H9 (cell line): Measurements from ENCODE around the gene MAGI1. TPM values are rescaled to one million over a fixed set of nuclear protein-coding genes. Genes with fewer than 3 reads are reported as not detected.
"Not testable (repeated sequence)": the region's sequence is repeated elsewhere in the genome, so short reads cannot be mapped to it uniquely, and the experiment has no call there.

Experiments used
- DNase-seq: peaks from one replicate; pipeline ENCODE4 v3.0.0-alpha.2; 2017
- H2AFZ ChIP-seq: one replicate; pipeline ENCODE4 v1.6.1; 2013; ENCODE audit warnings: mild to moderate bottlenecking, low read length, control low read depth, moderate library complexity
- H2AK5ac ChIP-seq: 2 replicates; pipeline ENCODE4 v1.6.1; 2013; ENCODE audit warnings: low read length, control low read depth, mixed read lengths; ENCODE audit not compliant: insufficient read length
- H2BK120ac ChIP-seq: one replicate; pipeline ENCODE4 v1.6.1; 2013; ENCODE audit warnings: low read depth, mild to moderate bottlenecking, low read length, control low read depth, inconsistent platforms; ENCODE audit not compliant: poor library complexity, severe bottlenecking
- H2BK12ac ChIP-seq: 2 replicates; pipeline ENCODE4 v1.6.1; 2013; ENCODE audit warnings: low read length, control low read depth, mixed read lengths, low read depth; ENCODE audit not compliant: insufficient read length
- H2BK15ac ChIP-seq: 2 replicates; pipeline ENCODE4 v1.6.1; 2013; ENCODE audit warnings: low read depth, low read length, control low read depth
- H2BK20ac ChIP-seq: one replicate; pipeline ENCODE4 v1.6.1; 2013; ENCODE audit warnings: low read depth, mild to moderate bottlenecking, low read length, control low read depth, inconsistent platforms; ENCODE audit not compliant: poor library complexity, severe bottlenecking
- H2BK5ac ChIP-seq: 2 replicates; pipeline ENCODE4 v1.6.1; 2013; ENCODE audit warnings: low read length, control low read depth, mixed read lengths; ENCODE audit not compliant: insufficient read length
- H3K14ac ChIP-seq: 2 replicates; pipeline ENCODE4 v1.6.1; 2013; ENCODE audit warnings: low read length, control low read depth; ENCODE audit not compliant: insufficient read depth
- H3K18ac ChIP-seq: 2 replicates; pipeline ENCODE4 v1.6.1; 2013; ENCODE audit warnings: low read depth, mild to moderate bottlenecking, mixed read lengths, low read length, control low read depth; ENCODE audit not compliant: insufficient read length
- H3K23ac ChIP-seq: 2 replicates; pipeline ENCODE4 v1.6.1; 2013; ENCODE audit warnings: low read length, control low read depth, mixed read lengths, low read depth; ENCODE audit not compliant: insufficient read length
- H3K23me2 ChIP-seq: 2 replicates; pipeline ENCODE4 v1.6.1; 2013; ENCODE audit warnings: low read depth, mild to moderate bottlenecking, mixed read lengths, low read length, control low read depth; ENCODE audit not compliant: insufficient read length, poor library complexity, severe bottlenecking
- H3K27ac ChIP-seq: 2 replicates; pipeline ENCODE4 v1.5.1; 2013; ENCODE audit warnings: low read length, control low read depth, mixed read lengths, low read depth; ENCODE audit not compliant: insufficient read length
- H3K27me3 ChIP-seq: 2 replicates; pipeline ENCODE4 v1.6.1; 2013; ENCODE audit warnings: low read length, control low read depth, inconsistent platforms; ENCODE audit not compliant: insufficient read depth
- H3K4ac ChIP-seq: 2 replicates; pipeline ENCODE4 v1.6.1; 2013; ENCODE audit warnings: low read depth, mild to moderate bottlenecking, control low read depth, inconsistent platforms, low read length, moderate library complexity
- H3K4me1 ChIP-seq: 2 replicates; pipeline ENCODE4 v1.6.1; 2013; ENCODE audit warnings: low read length, control low read depth, inconsistent platforms; ENCODE audit not compliant: insufficient read depth
- H3K4me2 ChIP-seq: 2 replicates; pipeline ENCODE4 v1.6.1; 2013; ENCODE audit warnings: low read length, control low read depth, mixed read lengths; ENCODE audit not compliant: insufficient read length, insufficient read depth
- H3K56ac ChIP-seq: 2 replicates; pipeline ENCODE4 v1.6.1; 2013; ENCODE audit warnings: low read depth, mild to moderate bottlenecking, mixed read lengths, low read length, control low read depth; ENCODE audit not compliant: insufficient read length
- H3K79me1 ChIP-seq: 2 replicates; pipeline ENCODE4 v1.6.1; 2013; ENCODE audit warnings: low read depth, mild to moderate bottlenecking, moderate library complexity, low read length, control low read depth, inconsistent platforms; ENCODE audit not compliant: insufficient read depth, poor library complexity, severe bottlenecking
- H3K79me2 ChIP-seq: 2 replicates; pipeline ENCODE4 v1.6.1; 2013; ENCODE audit warnings: low read length, control low read depth, inconsistent platforms; ENCODE audit not compliant: insufficient read depth
- H3K9ac ChIP-seq: 2 replicates; pipeline ENCODE4 v1.6.1; 2013; ENCODE audit warnings: low read length, control low read depth, mixed read lengths; ENCODE audit not compliant: insufficient read length; ENCODE audit errors: extremely low read depth
- H3K9me3 ChIP-seq: one replicate; pipeline ENCODE4 v1.6.1; 2013; ENCODE audit warnings: low read depth, low read length, inconsistent platforms; ENCODE audit not compliant: control insufficient read depth
- H3T11ph ChIP-seq: one replicate; pipeline ENCODE4 v1.6.1; 2013; ENCODE audit warnings: mild to moderate bottlenecking, low read length, control low read depth, inconsistent platforms
- H4K20me1 ChIP-seq: one replicate; pipeline ENCODE4 v1.6.1; 2013; ENCODE audit not compliant: control insufficient read depth, insufficient read length, insufficient read depth
- H4K5ac ChIP-seq: 2 replicates; pipeline ENCODE4 v1.6.1; 2013; ENCODE audit warnings: low read depth, mild to moderate bottlenecking, mixed read lengths, low read length, control low read depth; ENCODE audit not compliant: insufficient read length
- H4K8ac ChIP-seq: replicated peaks from 2 replicates; pipeline ENCODE4 v1.6.1; 2013; ENCODE audit warnings: low read length, control low read depth, mixed read lengths, low read depth; ENCODE audit not compliant: insufficient read length
- H4K91ac ChIP-seq: 2 replicates; pipeline ENCODE4 v1.6.1; 2013; ENCODE audit warnings: low read depth, mild to moderate bottlenecking, moderate library complexity, mixed read lengths, low read length, control low read depth; ENCODE audit not compliant: insufficient read length
- H3K27ac Mint-ChIP-seq, 3 experiments: 2 replicates in 2 of 3; 3 replicates in 1 of 3; pipeline ENCODE4 v1.8.0; 2020 to 2021; ENCODE audit warnings: mixed read lengths in 3 of 3, mild to moderate bottlenecking in 1 of 3, moderate library complexity in 1 of 3
- H3K27me3 Mint-ChIP-seq: 2 replicates; pipeline ENCODE4 v1.8.0; 2021; ENCODE audit warnings: low read depth, mild to moderate bottlenecking, moderate library complexity, mixed read lengths
- H3K36me3 Mint-ChIP-seq, 3 experiments: 2 replicates in 2 of 3; 3 replicates in 1 of 3; pipeline ENCODE4 v1.8.0; 2020 to 2021; ENCODE audit warnings: low read depth in 3 of 3, mixed read lengths in 3 of 3; ENCODE audit not compliant: insufficient read depth in 1 of 3
- H3K4me1 Mint-ChIP-seq, 2 experiments: 2 replicates each; pipeline ENCODE4 v1.8.0; 2020; ENCODE audit warnings: mixed read lengths in 2 of 2
- H3K4me3 Mint-ChIP-seq, 2 experiments: 2 replicates in 1 of 2; 3 replicates in 1 of 2; pipeline ENCODE4 v1.8.0; 2020 to 2021; ENCODE audit warnings: mild to moderate bottlenecking in 2 of 2, mixed read lengths in 2 of 2, moderate library complexity in 1 of 2
- H3K9me3 Mint-ChIP-seq, 2 experiments: 2 replicates in 1 of 2; 3 replicates in 1 of 2; pipeline ENCODE4 v1.8.0; 2020; ENCODE audit warnings: mild to moderate bottlenecking in 2 of 2, mixed read lengths in 2 of 2, moderate library complexity in 1 of 2
- WGBS: extraction: QIAGEN DNeasy Blood & Tissue Kit; methylation state at CpG from one replicate; pipeline ENCODE4 v1.1.7; 2013; ENCODE audit warnings: missing lambda C conversion rate, low lambda C conversion rate, mixed read lengths; ENCODE audit not compliant: insufficient read length; ENCODE audit errors: extremely low coverage; 5-methylcytosine and 5-hydroxymethylcytosine counted together
- total RNA-seq: library from RNA; stranded (reverse); gene quantifications from 2 replicates; pipeline ENCODE4 v1.2.1, GENCODE V29; 2021
- TF ChIP-seq, protein P1 (sequence below): fragments of 200-600 bp; sonication (generic); conservative IDR thresholded peaks from 3 replicates; pipeline ENCODE4 v1.8.0; 2021; ENCODE audit warnings: antibody characterized with exemption, mild to moderate bottlenecking

MAGI1 gene
- total RNA-seq, 1 experiment from 2014 or later = 65.7 TPM

DNA sequence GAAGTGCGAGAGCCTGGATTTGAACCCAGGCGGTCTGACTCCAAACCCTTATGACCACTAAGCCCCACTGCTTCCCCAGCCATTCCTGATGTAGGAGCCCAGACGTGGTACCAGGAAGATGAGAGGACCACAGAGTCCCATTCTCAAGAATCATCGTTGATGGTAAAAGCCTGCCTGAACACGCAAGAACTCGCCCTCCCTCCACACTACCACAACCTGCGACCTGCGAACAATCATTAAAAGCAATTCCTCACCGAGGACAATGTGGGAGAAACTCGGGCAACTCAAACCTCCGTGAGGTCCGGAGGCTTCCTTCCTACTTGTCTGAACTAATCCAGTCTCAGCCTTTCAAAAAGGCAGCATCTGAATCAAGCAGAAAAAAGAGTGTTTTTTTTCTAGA is 10.3 kb downstream of the MAGI1 start:
- no peak overlapping the region for H4K8ac ChIP-seq
- Mint-ChIP-seq H3K36me3 (no peaks in the 10 kb centered on the region; a peak in 1 of 7 replicates), H3K4me3 (no peak overlapping the region), H3K4me1 (peaks cover 25 to 35% of the 10 kb centered on the region in 2 experiments), H3K27ac (peak overlapping the region; percentile 26 to 51 (median 40); a peak in 5 of 7 replicates), H3K9me3 (no peaks in the 10 kb centered on the region), H3K27me3 (no peaks in the 10 kb centered on the region)
- no peak overlapping the region for H2BK5ac ChIP-seq
- no peaks in the 10 kb centered on the region for H3K23me2 ChIP-seq
- no peak overlapping the region for H3K4ac ChIP-seq
- H3K4me2 ChIP-seq = no peak overlapping the region
- no peaks in the 10 kb centered on the region for H3K9me3 ChIP-seq
- H3K23ac ChIP-seq = no peak overlapping the region
- H2BK15ac ChIP-seq = no peak overlapping the region
- no peak overlapping the region for H4K5ac ChIP-seq
- peaks cover 11% of the 10 kb centered on the region for H3K79me1 ChIP-seq
- no peaks in the 10 kb centered on the region for H3K27me3 ChIP-seq
- no peak overlapping the region for H3K56ac ChIP-seq
- no peak overlapping the region for H3K9ac ChIP-seq
- no peak for DNase-seq
- TF ChIP-seq, protein P1, sequence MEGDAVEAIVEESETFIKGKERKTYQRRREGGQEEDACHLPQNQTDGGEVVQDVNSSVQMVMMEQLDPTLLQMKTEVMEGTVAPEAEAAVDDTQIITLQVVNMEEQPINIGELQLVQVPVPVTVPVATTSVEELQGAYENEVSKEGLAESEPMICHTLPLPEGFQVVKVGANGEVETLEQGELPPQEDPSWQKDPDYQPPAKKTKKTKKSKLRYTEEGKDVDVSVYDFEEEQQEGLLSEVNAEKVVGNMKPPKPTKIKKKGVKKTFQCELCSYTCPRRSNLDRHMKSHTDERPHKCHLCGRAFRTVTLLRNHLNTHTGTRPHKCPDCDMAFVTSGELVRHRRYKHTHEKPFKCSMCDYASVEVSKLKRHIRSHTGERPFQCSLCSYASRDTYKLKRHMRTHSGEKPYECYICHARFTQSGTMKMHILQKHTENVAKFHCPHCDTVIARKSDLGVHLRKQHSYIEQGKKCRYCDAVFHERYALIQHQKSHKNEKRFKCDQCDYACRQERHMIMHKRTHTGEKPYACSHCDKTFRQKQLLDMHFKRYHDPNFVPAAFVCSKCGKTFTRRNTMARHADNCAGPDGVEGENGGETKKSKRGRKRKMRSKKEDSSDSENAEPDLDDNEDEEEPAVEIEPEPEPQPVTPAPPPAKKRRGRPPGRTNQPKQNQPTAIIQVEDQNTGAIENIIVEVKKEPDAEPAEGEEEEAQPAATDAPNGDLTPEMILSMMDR = no peak
- no peak overlapping the region for H2AK5ac ChIP-seq
- H2BK20ac ChIP-seq = no peak overlapping the region
- H3T11ph ChIP-seq = no peak overlapping the region
- no peak overlapping the region for H2BK12ac ChIP-seq
- no peak overlapping the region for H3K27ac ChIP-seq
- 0 out of 2 replicates have a peak, but pooled peaks cover 2% of the 10 kb centered on the region for H3K4me1 ChIP-seq
- peaks cover 24% of the 10 kb centered on the region; the same call in 1 of the 2 replicates for H3K79me2 ChIP-seq
- no peaks in the 10 kb centered on the region for H4K20me1 ChIP-seq
- H2AFZ ChIP-seq = no peak overlapping the region
- no peak overlapping the region for H3K18ac ChIP-seq
- no peak overlapping the region for H4K91ac ChIP-seq
- WGBS = no CpG with 5 or more reads among the region's 12 CpGs
- no peak overlapping the region for H2BK120ac ChIP-seq
- H3K14ac ChIP-seq = no peak overlapping the region

DNA sequence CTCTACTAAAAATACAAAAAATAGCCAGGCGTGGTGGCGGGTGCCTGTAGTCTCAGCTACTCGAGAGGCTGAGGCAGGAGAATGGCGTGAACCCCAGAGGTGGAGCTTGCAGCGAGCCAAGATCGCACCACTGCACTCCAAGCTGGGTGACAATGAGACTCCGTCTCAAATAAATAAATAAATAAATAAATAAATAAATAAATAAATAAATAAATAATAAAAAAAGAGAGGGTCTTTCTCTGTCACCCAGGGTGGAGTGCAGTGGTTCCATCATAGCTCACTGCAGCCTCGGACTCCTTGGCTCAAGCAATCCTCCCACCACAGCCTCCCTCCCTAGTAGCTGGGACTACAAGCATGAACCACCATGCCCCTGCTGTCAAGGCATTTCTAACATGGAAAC is 11.6 kb downstream of the MAGI1 start:
- not testable (repeated sequence) for H3K27me3 ChIP-seq, H3K27ac Mint-ChIP-seq, H2BK15ac ChIP-seq

More for the DNA sequence above, 11.6 kb downstream of the MAGI1 start:
- H3K9ac ChIP-seq, H2BK12ac ChIP-seq, H4K20me1 ChIP-seq, H3K36me3 Mint-ChIP-seq, H3K27ac ChIP-seq, H3K14ac ChIP-seq, H2AK5ac ChIP-seq, H2BK120ac ChIP-seq, H2BK5ac ChIP-seq, H3K56ac ChIP-seq, H3K27me3 Mint-ChIP-seq, H4K5ac ChIP-seq, H3K23ac ChIP-seq, DNase-seq, H2BK20ac ChIP-seq, H3K4me3 Mint-ChIP-seq, H3K4me1 ChIP-seq, H3K23me2 ChIP-seq, H4K91ac ChIP-seq, H3T11ph ChIP-seq, H3K9me3 Mint-ChIP-seq, H4K8ac ChIP-seq, H3K4me2 ChIP-seq, H2AFZ ChIP-seq, H3K4ac ChIP-seq, H3K18ac ChIP-seq, H3K9me3 ChIP-seq: not testable (repeated sequence)
- peaks cover 20 to 30% of the 10 kb centered on the region in 2 experiments for H3K4me1 Mint-ChIP-seq
- Histone ChIP-seq H3K79me2 (peaks cover 24% of the 10 kb centered on the region; the same call in 1 of the 2 replicates), H3K79me1 (peaks cover 16% of the 10 kb centered on the region)
- no CpG with 5 or more reads among the region's 8 CpGs for WGBS
